ENCODE data around the gene RIOX2.
"Not testable (repeated sequence)": the region's sequence is repeated elsewhere in the genome, so short reads cannot be mapped to it uniquely, and the experiment has no call there.

Gene RIOX2

DNA sequence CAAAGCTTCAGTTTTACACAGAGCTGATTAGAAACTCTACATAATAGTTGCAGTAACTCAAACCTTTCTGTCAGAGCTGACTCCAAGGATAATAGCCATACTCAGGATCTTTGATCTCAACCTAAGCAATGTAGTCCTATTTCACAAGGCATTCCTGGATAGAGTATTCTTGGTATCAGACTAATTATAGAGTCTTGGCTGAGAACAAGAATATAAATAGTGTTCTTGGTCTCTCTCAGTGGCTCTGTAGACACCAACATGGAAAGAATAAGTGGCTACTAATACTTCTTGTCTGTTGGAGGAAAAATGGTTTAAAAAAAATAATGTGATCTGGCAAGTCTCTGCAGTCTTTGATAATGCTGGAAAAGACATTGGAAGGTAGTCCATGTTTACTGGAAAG is 55.7 kb downstream of the RIOX2 start:
- TF ChIP-seq, protein P1, sequence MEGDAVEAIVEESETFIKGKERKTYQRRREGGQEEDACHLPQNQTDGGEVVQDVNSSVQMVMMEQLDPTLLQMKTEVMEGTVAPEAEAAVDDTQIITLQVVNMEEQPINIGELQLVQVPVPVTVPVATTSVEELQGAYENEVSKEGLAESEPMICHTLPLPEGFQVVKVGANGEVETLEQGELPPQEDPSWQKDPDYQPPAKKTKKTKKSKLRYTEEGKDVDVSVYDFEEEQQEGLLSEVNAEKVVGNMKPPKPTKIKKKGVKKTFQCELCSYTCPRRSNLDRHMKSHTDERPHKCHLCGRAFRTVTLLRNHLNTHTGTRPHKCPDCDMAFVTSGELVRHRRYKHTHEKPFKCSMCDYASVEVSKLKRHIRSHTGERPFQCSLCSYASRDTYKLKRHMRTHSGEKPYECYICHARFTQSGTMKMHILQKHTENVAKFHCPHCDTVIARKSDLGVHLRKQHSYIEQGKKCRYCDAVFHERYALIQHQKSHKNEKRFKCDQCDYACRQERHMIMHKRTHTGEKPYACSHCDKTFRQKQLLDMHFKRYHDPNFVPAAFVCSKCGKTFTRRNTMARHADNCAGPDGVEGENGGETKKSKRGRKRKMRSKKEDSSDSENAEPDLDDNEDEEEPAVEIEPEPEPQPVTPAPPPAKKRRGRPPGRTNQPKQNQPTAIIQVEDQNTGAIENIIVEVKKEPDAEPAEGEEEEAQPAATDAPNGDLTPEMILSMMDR (IDR thresholded peaks at IDR 0.05; ENCODE audit: extremely low read depth, insufficient read depth, missing control alignments): no peak
- in situ Hi-C loops (cut with MboI; ENCODE audit: low pct_unique_long_range_greater_than_20kb, low sequenced_read_pairs, unreplicated experiment): no loop called here
- DNase-seq (ENCODE audit: low spot score): no peak

DNA sequence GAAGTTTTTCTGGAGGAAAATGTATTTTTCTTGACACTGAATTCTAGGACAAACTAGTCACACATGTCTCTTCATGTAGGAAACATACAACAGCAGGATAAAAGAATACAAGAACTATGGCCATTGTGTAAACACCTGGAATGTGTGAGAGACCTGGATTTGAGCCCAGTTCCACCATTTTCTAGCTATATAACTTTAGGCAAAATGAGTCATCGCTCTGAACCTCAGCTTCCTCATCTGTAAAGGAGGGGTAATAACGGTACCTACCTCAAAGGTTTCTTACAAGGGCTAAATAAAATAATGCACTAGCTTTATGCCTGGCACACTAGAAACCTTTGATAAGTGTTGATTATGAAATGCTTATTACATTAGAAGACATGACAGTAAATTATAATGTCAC is 57.8 kb downstream of the RIOX2 start:
- in situ Hi-C loops (cut with MboI; ENCODE audit: low pct_unique_long_range_greater_than_20kb, low sequenced_read_pairs, unreplicated experiment): no loop called here
- DNase-seq (ENCODE audit: low spot score): no peak
- TF ChIP-seq, protein P1 (IDR thresholded peaks at IDR 0.05; ENCODE audit: extremely low read depth, insufficient read depth, missing control alignments): no peak

DNA sequence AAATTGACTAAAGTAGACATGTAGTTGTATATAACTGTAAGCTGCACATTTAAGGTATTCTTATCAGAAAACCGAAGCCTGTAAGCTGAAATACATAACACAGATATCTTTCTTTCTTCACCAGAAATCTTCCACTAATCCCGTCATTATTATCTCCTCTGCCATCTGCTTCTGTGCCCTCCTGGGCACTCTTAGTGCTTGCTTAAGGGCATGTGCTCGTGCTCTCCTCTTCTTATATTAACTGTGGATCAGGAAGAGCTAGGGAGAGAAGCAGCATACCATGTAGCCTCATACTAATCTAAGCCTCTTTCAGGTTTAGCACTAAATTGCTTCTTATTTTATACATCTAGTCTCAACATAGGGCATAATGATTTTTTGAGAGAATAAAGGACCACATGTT is 60.8 kb downstream of the RIOX2 start:
- in situ Hi-C loops (cut with MboI; ENCODE audit: low pct_unique_long_range_greater_than_20kb, low sequenced_read_pairs, unreplicated experiment): no loop called here
- TF ChIP-seq, protein P1 (IDR thresholded peaks at IDR 0.05; ENCODE audit: extremely low read depth, insufficient read depth, missing control alignments): no peak
- DNase-seq (ENCODE audit: low spot score): no peak

DNA sequence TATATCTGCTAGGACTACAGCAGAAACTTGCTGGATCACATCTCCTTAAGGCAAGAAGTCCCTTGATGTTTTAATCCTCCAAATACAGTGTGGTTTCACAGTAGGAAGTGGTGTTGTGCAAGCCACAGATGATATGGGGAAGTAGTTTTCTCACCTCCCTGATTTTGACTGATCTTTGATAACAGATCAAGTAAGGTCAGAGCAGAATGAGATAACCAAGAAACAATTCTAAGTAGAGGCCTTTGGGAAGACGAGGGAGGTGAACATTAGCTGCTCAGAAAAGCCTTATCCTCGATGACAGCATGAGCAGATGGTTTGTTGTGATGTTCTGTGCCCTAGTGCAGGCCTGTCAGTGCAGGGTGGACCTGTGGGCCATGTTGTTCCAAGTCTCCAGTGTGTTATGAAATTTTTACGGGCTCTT is 61.3 kb downstream of the RIOX2 start:
- in situ Hi-C loops (cut with MboI; ENCODE audit: low pct_unique_long_range_greater_than_20kb, low sequenced_read_pairs, unreplicated experiment): no loop called here
- DNase-seq (ENCODE audit: low spot score): no peak
- TF ChIP-seq, protein P1 (IDR thresholded peaks at IDR 0.05; ENCODE audit: extremely low read depth, insufficient read depth, missing control alignments): no peak

DNA sequence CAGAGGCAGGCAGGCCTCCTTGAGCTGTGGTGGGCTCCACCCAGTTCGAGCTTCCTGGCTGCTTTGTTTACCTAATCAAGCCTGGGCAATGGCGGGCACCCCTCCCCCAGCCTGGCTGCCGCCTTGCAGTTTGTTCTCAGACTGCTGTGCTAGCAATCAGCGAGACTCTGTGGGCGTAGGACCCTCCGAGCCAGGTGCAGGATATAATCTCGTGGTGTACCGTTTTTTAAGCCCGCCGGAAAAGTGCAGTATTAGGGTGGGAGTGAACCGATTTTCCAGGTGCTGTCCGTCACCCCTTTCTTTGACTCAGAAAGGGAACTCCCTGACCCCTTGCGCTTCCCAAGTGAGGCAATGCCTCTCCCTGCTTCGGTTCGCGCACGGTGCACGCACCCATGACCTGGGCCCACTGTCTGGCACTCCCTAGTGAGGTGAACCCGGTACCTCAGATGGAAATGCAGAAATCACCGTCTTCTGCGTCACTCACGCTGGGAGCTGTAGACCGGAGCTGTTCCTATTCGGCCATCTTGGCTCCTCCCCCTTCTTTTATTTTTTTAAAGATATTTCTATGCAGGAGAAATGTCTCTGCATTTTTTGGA is 61.9 kb downstream of the RIOX2 start:
- in situ Hi-C loops (cut with MboI; ENCODE audit: low pct_unique_long_range_greater_than_20kb, low sequenced_read_pairs, unreplicated experiment); DNase-seq (ENCODE audit: low spot score): not testable (repeated sequence)

DNA sequence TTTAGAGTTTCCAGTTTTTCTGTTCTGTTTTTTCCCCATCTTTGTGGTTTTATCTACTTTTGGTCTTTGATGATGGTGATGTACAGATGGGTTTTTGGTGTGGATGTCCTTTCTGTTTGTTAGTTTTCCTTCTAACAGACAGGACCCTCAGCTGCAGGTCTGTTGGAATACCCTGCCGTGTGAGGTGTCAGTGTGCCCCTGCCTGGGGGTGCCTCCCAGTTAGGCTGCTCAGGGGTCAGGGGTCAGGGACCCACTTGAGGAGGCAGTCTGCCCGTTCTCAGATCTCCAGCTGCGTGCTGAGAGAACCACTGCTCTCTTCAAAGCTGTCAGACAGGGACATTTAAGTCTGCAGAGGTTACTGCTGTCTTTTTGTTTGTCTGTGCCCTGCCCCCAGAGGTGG is 62.4 kb downstream of the RIOX2 start:
- DNase-seq (ENCODE audit: low spot score); in situ Hi-C loops (cut with MboI; ENCODE audit: low pct_unique_long_range_greater_than_20kb, low sequenced_read_pairs, unreplicated experiment): not testable (repeated sequence)

DNA sequence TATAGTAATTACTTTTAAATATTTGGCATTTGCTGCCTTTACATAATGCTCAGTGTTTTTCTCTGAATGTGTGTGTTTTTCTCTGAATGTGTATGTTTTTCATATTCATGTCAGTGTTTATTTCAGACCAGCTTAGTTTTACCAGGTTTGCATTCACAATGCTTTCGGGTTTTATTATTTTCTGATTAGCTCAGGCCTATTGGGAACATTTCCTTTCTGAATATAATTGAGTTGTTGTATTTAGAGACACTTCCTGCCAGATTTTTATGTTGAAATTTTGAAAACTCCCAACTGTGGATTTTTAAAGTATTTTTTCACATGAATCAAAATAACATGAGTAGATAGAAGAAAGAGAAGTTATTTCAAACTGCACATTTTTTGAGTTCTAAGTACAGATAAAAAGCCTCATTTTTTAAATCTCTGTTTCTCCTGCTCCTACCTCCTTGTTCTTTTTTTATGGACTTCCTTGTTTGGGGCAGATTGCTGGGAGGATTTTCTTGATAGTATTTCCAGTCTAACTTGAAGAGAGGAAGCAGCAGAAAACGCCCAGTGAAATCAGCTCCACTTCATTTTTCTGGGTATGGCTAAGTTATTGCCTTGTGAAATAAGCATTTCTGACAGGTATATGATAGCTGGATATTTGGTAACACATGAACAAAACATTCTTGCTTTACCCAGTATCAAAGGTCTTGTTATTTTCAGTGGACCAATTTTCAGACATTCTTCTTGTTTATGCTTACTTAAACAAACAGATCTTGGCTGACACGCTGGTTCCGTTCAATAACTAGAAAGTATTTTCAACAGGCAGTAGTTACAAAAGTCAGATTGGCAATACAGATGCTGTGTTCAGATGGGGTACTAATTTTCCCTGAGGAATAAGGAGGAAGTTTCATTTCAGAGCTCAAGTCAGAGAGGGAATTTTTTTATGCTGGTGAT is 70.7 kb downstream of the RIOX2 start:
- TF ChIP-seq, protein P1 (IDR thresholded peaks at IDR 0.05; ENCODE audit: extremely low read depth, insufficient read depth, missing control alignments): no peak
- no peak for DNase-seq (ENCODE audit: low spot score)
- in situ Hi-C loops (cut with MboI; ENCODE audit: low pct_unique_long_range_greater_than_20kb, low sequenced_read_pairs, unreplicated experiment): no loop called here
